Vagina (tissue), 2 donors: ENCODE results near the gene FAM216B.

Experiments
- POLR2AphosphoS5 ChIP-seq, 2 donors: sonication (generic); formaldehyde crosslinking; IDR thresholded peaks; one replicate each; pipeline ENCODE4 v1.9.0; 2017; ENCODE audit warnings: antibody characterized with exemption in 2 of 2, mild to moderate bottlenecking in 2 of 2, low read depth in 1 of 2; ENCODE audit not compliant: insufficient read depth in 1 of 2
- TF ChIP-seq, protein P1 (sequence below), 3 experiments: fragments of 450-650 bp in 2 of 3; fragments of 200-600 bp in 1 of 3; sonication (generic) in 1 of 3; IDR thresholded peaks; one replicate each; pipeline ENCODE4 v1.5.1; 2017 to 2019; ENCODE audit warnings: antibody characterized with exemption in 3 of 3, mild to moderate bottlenecking in 2 of 3, moderate library complexity in 2 of 3

DNA sequence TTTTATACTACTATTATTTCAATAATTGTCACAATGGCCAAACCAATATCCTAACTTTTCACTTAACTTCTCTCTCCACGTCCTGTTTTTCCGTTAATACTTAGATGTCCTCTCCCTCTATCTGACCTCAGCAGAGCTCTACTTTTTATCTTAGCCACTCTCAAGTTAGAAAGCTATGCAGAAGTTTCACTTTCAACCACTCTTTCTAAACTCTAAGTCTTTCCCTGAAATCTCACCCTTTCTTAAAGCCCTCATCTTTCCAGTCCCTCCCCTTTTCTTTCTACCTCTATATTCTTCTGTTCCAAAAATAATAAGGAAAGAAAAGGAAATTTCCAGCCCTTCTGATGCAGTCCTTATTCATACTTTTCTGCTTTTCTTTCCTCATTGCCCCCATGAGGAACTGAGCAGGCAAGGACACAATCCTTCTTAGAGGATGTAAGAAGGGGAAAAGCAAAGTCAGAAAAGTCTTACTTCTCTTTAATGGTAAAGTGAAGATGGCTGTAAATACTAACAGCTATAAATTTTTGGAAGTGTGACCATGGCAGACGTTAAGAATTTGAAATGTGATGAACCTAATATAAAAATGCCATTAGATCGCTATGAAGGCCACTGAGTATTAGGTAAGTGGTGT lies 23.0 kb downstream of the FAM216B start:
- TF ChIP-seq POLR2AphosphoS5 (IDR thresholded peaks at IDR 0.05; ENCODE audit: insufficient read depth in 1 of 2, low read depth in 1 of 2) = no peak
- TF ChIP-seq, protein P1, sequence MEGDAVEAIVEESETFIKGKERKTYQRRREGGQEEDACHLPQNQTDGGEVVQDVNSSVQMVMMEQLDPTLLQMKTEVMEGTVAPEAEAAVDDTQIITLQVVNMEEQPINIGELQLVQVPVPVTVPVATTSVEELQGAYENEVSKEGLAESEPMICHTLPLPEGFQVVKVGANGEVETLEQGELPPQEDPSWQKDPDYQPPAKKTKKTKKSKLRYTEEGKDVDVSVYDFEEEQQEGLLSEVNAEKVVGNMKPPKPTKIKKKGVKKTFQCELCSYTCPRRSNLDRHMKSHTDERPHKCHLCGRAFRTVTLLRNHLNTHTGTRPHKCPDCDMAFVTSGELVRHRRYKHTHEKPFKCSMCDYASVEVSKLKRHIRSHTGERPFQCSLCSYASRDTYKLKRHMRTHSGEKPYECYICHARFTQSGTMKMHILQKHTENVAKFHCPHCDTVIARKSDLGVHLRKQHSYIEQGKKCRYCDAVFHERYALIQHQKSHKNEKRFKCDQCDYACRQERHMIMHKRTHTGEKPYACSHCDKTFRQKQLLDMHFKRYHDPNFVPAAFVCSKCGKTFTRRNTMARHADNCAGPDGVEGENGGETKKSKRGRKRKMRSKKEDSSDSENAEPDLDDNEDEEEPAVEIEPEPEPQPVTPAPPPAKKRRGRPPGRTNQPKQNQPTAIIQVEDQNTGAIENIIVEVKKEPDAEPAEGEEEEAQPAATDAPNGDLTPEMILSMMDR (IDR thresholded peaks at IDR 0.05) = no peak
